Endodermal cell (in vitro differentiated cells): ENCODE measurements around the gene LHX6. TPM values are rescaled to one million over a fixed set of nuclear protein-coding genes. Genes with fewer than 3 reads are reported as not detected.

Experiments
- DNase-seq: peaks from one replicate; pipeline ENCODE4 v3.0.0-alpha.2; 2017
- H3K27ac ChIP-seq: 2 replicates; pipeline ENCODE4 v1.5.1; 2013; ENCODE audit warnings: mild to moderate bottlenecking, low read depth, low read length, moderate library complexity
- H3K27me3 ChIP-seq: 2 replicates; pipeline ENCODE4 v1.6.1; 2013; ENCODE audit warnings: mild to moderate bottlenecking, low read length, moderate library complexity; ENCODE audit not compliant: insufficient read depth, control insufficient read depth, poor library complexity, severe bottlenecking
- H3K36me3 ChIP-seq: 2 replicates; pipeline ENCODE4 v1.7.0; 2013; ENCODE audit warnings: mild to moderate bottlenecking, low read length, moderate library complexity; ENCODE audit not compliant: control insufficient read depth, insufficient read depth
- H3K4me1 ChIP-seq: one replicate; pipeline ENCODE4 v1.7.0; 2013; ENCODE audit warnings: low read length; ENCODE audit not compliant: control insufficient read depth, insufficient read depth
- H3K4me3 ChIP-seq: 2 replicates; pipeline ENCODE4 v1.5.1; 2013; ENCODE audit warnings: mild to moderate bottlenecking, low read length, moderate library complexity
- H3K9ac ChIP-seq: 2 replicates; pipeline ENCODE4 v1.6.1; 2013; ENCODE audit warnings: mild to moderate bottlenecking, low read length, moderate library complexity; ENCODE audit not compliant: poor library complexity, severe bottlenecking; ENCODE audit errors: extremely low read depth
- H3K9me3 ChIP-seq: 2 replicates; pipeline ENCODE4 v1.6.1; 2013; ENCODE audit warnings: mild to moderate bottlenecking, low read length, moderate library complexity; ENCODE audit not compliant: control insufficient read depth
- H3K27ac Mint-ChIP-seq: 2 replicates; pipeline ENCODE4 v1.8.0; 2020; ENCODE audit warnings: mixed read lengths
- H3K27me3 Mint-ChIP-seq: 2 replicates; pipeline ENCODE4 v1.8.0; 2021; ENCODE audit warnings: mild to moderate bottlenecking, mixed read lengths; ENCODE audit not compliant: insufficient read depth
- H3K36me3 Mint-ChIP-seq: 2 replicates; pipeline ENCODE4 v1.8.0; 2020; ENCODE audit warnings: low read depth, mixed read lengths
- H3K4me1 Mint-ChIP-seq: 2 replicates; pipeline ENCODE4 v1.8.0; 2020; ENCODE audit warnings: mixed read lengths
- H3K4me3 Mint-ChIP-seq: 2 replicates; pipeline ENCODE4 v1.8.0; 2020; ENCODE audit warnings: mild to moderate bottlenecking, moderate library complexity, mixed read lengths
- H3K9me3 Mint-ChIP-seq: 2 replicates; pipeline ENCODE4 v1.8.0; 2020; ENCODE audit warnings: mild to moderate bottlenecking, mixed read lengths
- WGBS, 2 experiments: methylation state at CpG; one replicate each; pipeline versions ENCODE4 v1.1.5 to v1.1.7; 2013; ENCODE audit warnings: missing lambda C conversion rate in 2 of 2, mixed read lengths in 1 of 2; ENCODE audit not compliant: insufficient coverage in 1 of 2, insufficient read length in 1 of 2; 5-methylcytosine and 5-hydroxymethylcytosine counted together
- total RNA-seq, 2 donors: library from RNA; stranded (reverse); fragmentation: NEBNext Ultra II Directional in 1 of 2; extraction: Animal tissue kit (Norgen Biotek cat#: 25700) in 1 of 2; gene quantifications; 2 replicates in 1 of 2; 3 replicates in 1 of 2; pipeline ENCODE4 v1.2.1, GENCODE V29; 2021
- TF ChIP-seq, protein P1 (sequence below): fragments of 200-600 bp; sonication (generic); conservative IDR thresholded peaks from 2 replicates; pipeline ENCODE4 v1.5.0; 2021; ENCODE audit warnings: antibody characterized with exemption, mild to moderate bottlenecking

Gene LHX6
- total RNA-seq, 2 donors from 2014 or later, result 0.37 TPM; not detected in 1

DNA sequence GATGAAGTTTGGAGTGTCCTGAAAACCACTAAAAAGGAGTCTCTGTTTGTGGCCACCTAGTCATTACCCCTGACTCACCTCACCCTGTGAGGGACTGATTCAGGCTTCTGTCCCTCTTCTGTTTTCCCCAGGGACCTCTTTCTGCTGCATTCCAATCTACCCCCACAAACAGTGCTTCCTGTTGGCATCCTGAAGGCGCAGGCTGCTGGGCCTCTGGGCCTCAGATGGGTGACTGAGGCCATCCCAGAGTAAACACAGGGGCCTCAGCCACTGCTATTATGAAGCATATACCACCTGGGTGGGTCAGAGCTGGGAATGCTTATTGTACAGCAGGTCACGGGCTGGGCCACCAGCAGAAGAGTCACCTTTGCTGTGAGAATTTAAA is 49.1 kb downstream of the LHX6 start:
- H3K27ac Mint-ChIP-seq, result no peak overlapping the region
- no peaks in the 10 kb centered on the region for H3K4me1 ChIP-seq
- no peaks in the 10 kb centered on the region for H3K9me3 ChIP-seq
- TF ChIP-seq, protein P1, sequence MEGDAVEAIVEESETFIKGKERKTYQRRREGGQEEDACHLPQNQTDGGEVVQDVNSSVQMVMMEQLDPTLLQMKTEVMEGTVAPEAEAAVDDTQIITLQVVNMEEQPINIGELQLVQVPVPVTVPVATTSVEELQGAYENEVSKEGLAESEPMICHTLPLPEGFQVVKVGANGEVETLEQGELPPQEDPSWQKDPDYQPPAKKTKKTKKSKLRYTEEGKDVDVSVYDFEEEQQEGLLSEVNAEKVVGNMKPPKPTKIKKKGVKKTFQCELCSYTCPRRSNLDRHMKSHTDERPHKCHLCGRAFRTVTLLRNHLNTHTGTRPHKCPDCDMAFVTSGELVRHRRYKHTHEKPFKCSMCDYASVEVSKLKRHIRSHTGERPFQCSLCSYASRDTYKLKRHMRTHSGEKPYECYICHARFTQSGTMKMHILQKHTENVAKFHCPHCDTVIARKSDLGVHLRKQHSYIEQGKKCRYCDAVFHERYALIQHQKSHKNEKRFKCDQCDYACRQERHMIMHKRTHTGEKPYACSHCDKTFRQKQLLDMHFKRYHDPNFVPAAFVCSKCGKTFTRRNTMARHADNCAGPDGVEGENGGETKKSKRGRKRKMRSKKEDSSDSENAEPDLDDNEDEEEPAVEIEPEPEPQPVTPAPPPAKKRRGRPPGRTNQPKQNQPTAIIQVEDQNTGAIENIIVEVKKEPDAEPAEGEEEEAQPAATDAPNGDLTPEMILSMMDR, result no peak
- peaks cover 4% of the 10 kb centered on the region for H3K27me3 ChIP-seq
- H3K4me1 Mint-ChIP-seq, result no peaks in the 10 kb centered on the region
- H3K9me3 Mint-ChIP-seq, result no peaks in the 10 kb centered on the region
- no peak overlapping the region for H3K27ac ChIP-seq
- WGBS, 2 experiments, result 78 to 100% methylated on average over 1 to 2 of the region's 2 CpGs
- no peaks in the 10 kb centered on the region for H3K36me3 ChIP-seq
- no peak overlapping the region for H3K9ac ChIP-seq
- H3K36me3 Mint-ChIP-seq, result no peaks in the 10 kb centered on the region
- no peak overlapping the region for H3K4me3 ChIP-seq
- H3K4me3 Mint-ChIP-seq, result no peak overlapping the region
- DNase-seq, result no peak
- peaks cover 5% of the 10 kb centered on the region for H3K27me3 Mint-ChIP-seq

DNA sequence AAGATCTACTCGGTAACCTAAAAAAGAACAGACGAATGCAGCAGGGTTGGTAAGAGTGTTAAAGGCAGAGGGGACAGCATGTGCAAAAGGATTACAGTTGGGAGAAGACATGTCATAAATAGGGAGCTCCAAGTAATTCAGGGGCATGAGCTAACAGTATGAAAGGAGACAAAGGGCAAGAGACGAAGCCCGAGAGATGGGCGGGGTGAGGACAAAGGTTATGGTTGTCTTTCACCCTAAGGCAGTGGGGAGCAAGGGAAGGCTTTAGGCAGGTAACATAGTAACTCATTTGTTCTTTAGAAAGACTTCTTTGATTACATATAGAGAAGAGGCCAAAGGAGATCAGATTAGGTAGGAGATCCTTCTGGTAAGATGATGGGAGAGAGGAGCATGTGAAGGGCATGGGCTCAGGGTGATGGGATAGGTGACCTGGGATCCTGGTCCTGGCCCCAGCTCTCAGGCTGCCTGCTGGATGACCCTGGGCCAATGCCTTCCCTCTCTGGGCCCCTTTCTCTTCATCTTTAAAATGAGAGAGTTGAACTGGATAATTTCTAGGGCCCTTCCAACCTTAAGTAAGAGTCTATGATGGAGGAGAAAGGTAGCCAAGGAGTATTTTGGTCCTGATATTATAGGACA is 49.6 kb downstream of the LHX6 start:
- no peaks in the 10 kb centered on the region for H3K4me1 ChIP-seq
- no peak overlapping the region for H3K27ac Mint-ChIP-seq
- peaks cover 5% of the 10 kb centered on the region for H3K27me3 Mint-ChIP-seq
- no peaks in the 10 kb centered on the region for H3K36me3 ChIP-seq
- WGBS, 2 experiments, result 95 to 96% methylated on average over 4 to 5 of the region's 5 CpGs
- no peak overlapping the region for H3K4me3 Mint-ChIP-seq
- H3K9me3 ChIP-seq, result no peaks in the 10 kb centered on the region
- TF ChIP-seq, protein P1, result no peak
- no peaks in the 10 kb centered on the region for H3K9me3 Mint-ChIP-seq
- no peaks in the 10 kb centered on the region for H3K4me1 Mint-ChIP-seq
- no peak overlapping the region for H3K27ac ChIP-seq
- no peaks in the 10 kb centered on the region for H3K36me3 Mint-ChIP-seq
- H3K4me3 ChIP-seq, result no peak overlapping the region
- no peak for DNase-seq
- no peak overlapping the region for H3K9ac ChIP-seq
- peaks cover 4% of the 10 kb centered on the region for H3K27me3 ChIP-seq

DNA sequence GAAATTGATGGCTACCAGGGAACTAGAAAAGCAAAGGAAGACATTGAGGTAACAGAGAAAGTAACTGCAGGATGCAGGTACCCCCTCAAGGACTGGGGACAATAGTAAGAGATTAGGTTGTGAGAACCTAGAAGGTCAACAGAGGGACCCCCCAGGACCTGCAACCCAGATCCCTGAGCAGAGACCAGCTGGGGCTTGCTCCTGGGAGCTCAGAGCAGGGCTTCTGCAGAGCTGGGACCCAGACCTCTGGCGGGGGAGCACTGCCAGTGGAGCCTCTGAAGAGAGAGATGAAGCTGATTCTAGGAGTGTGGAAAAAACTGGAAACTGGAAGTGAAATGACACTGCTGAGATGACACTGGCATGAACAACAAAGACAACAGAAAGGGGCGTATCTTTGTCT is 51.8 kb downstream of the LHX6 start:
- Histone ChIP-seq H3K36me3 (no peaks in the 10 kb centered on the region), H3K4me1 (no peaks in the 10 kb centered on the region), H3K4me3 (no peak overlapping the region), H3K27me3 (peaks cover 10% of the 10 kb centered on the region), H3K27ac (no peak overlapping the region), H3K9me3 (no peaks in the 10 kb centered on the region), H3K9ac (no peak overlapping the region)
- H3K9me3 Mint-ChIP-seq, result no peaks in the 10 kb centered on the region
- TF ChIP-seq, protein P1, result no peak
- H3K27ac Mint-ChIP-seq, result no peak overlapping the region
- H3K36me3 Mint-ChIP-seq, result no peaks in the 10 kb centered on the region
- WGBS, 2 experiments, result 78 to 95% methylated on average over 2 of the region's 2 CpGs
- H3K4me1 Mint-ChIP-seq, result no peaks in the 10 kb centered on the region
- H3K27me3 Mint-ChIP-seq, result peaks cover 14% of the 10 kb centered on the region
- DNase-seq, result no peak
- H3K4me3 Mint-ChIP-seq, result no peak overlapping the region
